H9 (cell line): ENCODE results near the gene CAMTA1. TPM values are rescaled to one million over a fixed set of nuclear protein-coding genes. Genes with fewer than 3 reads are reported as not detected.
A peak's percentile ranks its signal among the peaks of the same experiment; 100 is the strongest.

Source experiments
- DNase-seq: peaks from one replicate; pipeline ENCODE4 v3.0.0-alpha.2; 2017
- H2AFZ ChIP-seq: one replicate; pipeline ENCODE4 v1.6.1; 2013; ENCODE audit warnings: mild to moderate bottlenecking, low read length, control low read depth, moderate library complexity
- H2AK5ac ChIP-seq: 2 replicates; pipeline ENCODE4 v1.6.1; 2013; ENCODE audit warnings: low read length, control low read depth, mixed read lengths; ENCODE audit not compliant: insufficient read length
- H2BK120ac ChIP-seq: one replicate; pipeline ENCODE4 v1.6.1; 2013; ENCODE audit warnings: low read depth, mild to moderate bottlenecking, low read length, control low read depth, inconsistent platforms; ENCODE audit not compliant: poor library complexity, severe bottlenecking
- H2BK12ac ChIP-seq: 2 replicates; pipeline ENCODE4 v1.6.1; 2013; ENCODE audit warnings: low read length, control low read depth, mixed read lengths, low read depth; ENCODE audit not compliant: insufficient read length
- H2BK15ac ChIP-seq: 2 replicates; pipeline ENCODE4 v1.6.1; 2013; ENCODE audit warnings: low read depth, low read length, control low read depth
- H2BK20ac ChIP-seq: one replicate; pipeline ENCODE4 v1.6.1; 2013; ENCODE audit warnings: low read depth, mild to moderate bottlenecking, low read length, control low read depth, inconsistent platforms; ENCODE audit not compliant: poor library complexity, severe bottlenecking
- H2BK5ac ChIP-seq: 2 replicates; pipeline ENCODE4 v1.6.1; 2013; ENCODE audit warnings: low read length, control low read depth, mixed read lengths; ENCODE audit not compliant: insufficient read length
- H3K14ac ChIP-seq: 2 replicates; pipeline ENCODE4 v1.6.1; 2013; ENCODE audit warnings: low read length, control low read depth; ENCODE audit not compliant: insufficient read depth
- H3K18ac ChIP-seq: 2 replicates; pipeline ENCODE4 v1.6.1; 2013; ENCODE audit warnings: low read depth, mild to moderate bottlenecking, mixed read lengths, low read length, control low read depth; ENCODE audit not compliant: insufficient read length
- H3K23ac ChIP-seq: 2 replicates; pipeline ENCODE4 v1.6.1; 2013; ENCODE audit warnings: low read length, control low read depth, mixed read lengths, low read depth; ENCODE audit not compliant: insufficient read length
- H3K23me2 ChIP-seq: 2 replicates; pipeline ENCODE4 v1.6.1; 2013; ENCODE audit warnings: low read depth, mild to moderate bottlenecking, mixed read lengths, low read length, control low read depth; ENCODE audit not compliant: insufficient read length, poor library complexity, severe bottlenecking
- H3K27ac ChIP-seq: 2 replicates; pipeline ENCODE4 v1.5.1; 2013; ENCODE audit warnings: low read length, control low read depth, mixed read lengths, low read depth; ENCODE audit not compliant: insufficient read length
- H3K27me3 ChIP-seq: 2 replicates; pipeline ENCODE4 v1.6.1; 2013; ENCODE audit warnings: low read length, control low read depth, inconsistent platforms; ENCODE audit not compliant: insufficient read depth
- H3K4ac ChIP-seq: 2 replicates; pipeline ENCODE4 v1.6.1; 2013; ENCODE audit warnings: low read depth, mild to moderate bottlenecking, control low read depth, inconsistent platforms, low read length, moderate library complexity
- H3K4me1 ChIP-seq: 2 replicates; pipeline ENCODE4 v1.6.1; 2013; ENCODE audit warnings: low read length, control low read depth, inconsistent platforms; ENCODE audit not compliant: insufficient read depth
- H3K4me2 ChIP-seq: 2 replicates; pipeline ENCODE4 v1.6.1; 2013; ENCODE audit warnings: low read length, control low read depth, mixed read lengths; ENCODE audit not compliant: insufficient read length, insufficient read depth
- H3K56ac ChIP-seq: 2 replicates; pipeline ENCODE4 v1.6.1; 2013; ENCODE audit warnings: low read depth, mild to moderate bottlenecking, mixed read lengths, low read length, control low read depth; ENCODE audit not compliant: insufficient read length
- H3K79me1 ChIP-seq: 2 replicates; pipeline ENCODE4 v1.6.1; 2013; ENCODE audit warnings: low read depth, mild to moderate bottlenecking, moderate library complexity, low read length, control low read depth, inconsistent platforms; ENCODE audit not compliant: insufficient read depth, poor library complexity, severe bottlenecking
- H3K79me2 ChIP-seq: 2 replicates; pipeline ENCODE4 v1.6.1; 2013; ENCODE audit warnings: low read length, control low read depth, inconsistent platforms; ENCODE audit not compliant: insufficient read depth
- H3K9ac ChIP-seq: 2 replicates; pipeline ENCODE4 v1.6.1; 2013; ENCODE audit warnings: low read length, control low read depth, mixed read lengths; ENCODE audit not compliant: insufficient read length; ENCODE audit errors: extremely low read depth
- H3K9me3 ChIP-seq: one replicate; pipeline ENCODE4 v1.6.1; 2013; ENCODE audit warnings: low read depth, low read length, inconsistent platforms; ENCODE audit not compliant: control insufficient read depth
- H3T11ph ChIP-seq: one replicate; pipeline ENCODE4 v1.6.1; 2013; ENCODE audit warnings: mild to moderate bottlenecking, low read length, control low read depth, inconsistent platforms
- H4K20me1 ChIP-seq: one replicate; pipeline ENCODE4 v1.6.1; 2013; ENCODE audit not compliant: control insufficient read depth, insufficient read length, insufficient read depth
- H4K5ac ChIP-seq: 2 replicates; pipeline ENCODE4 v1.6.1; 2013; ENCODE audit warnings: low read depth, mild to moderate bottlenecking, mixed read lengths, low read length, control low read depth; ENCODE audit not compliant: insufficient read length
- H4K8ac ChIP-seq: replicated peaks from 2 replicates; pipeline ENCODE4 v1.6.1; 2013; ENCODE audit warnings: low read length, control low read depth, mixed read lengths, low read depth; ENCODE audit not compliant: insufficient read length
- H4K91ac ChIP-seq: 2 replicates; pipeline ENCODE4 v1.6.1; 2013; ENCODE audit warnings: low read depth, mild to moderate bottlenecking, moderate library complexity, mixed read lengths, low read length, control low read depth; ENCODE audit not compliant: insufficient read length
- H3K27ac Mint-ChIP-seq, 3 experiments: 2 replicates in 2 of 3; 3 replicates in 1 of 3; pipeline ENCODE4 v1.8.0; 2020 to 2021; ENCODE audit warnings: mixed read lengths in 3 of 3, mild to moderate bottlenecking in 1 of 3, moderate library complexity in 1 of 3
- H3K27me3 Mint-ChIP-seq: 2 replicates; pipeline ENCODE4 v1.8.0; 2021; ENCODE audit warnings: low read depth, mild to moderate bottlenecking, moderate library complexity, mixed read lengths
- H3K36me3 Mint-ChIP-seq, 3 experiments: 2 replicates in 2 of 3; 3 replicates in 1 of 3; pipeline ENCODE4 v1.8.0; 2020 to 2021; ENCODE audit warnings: low read depth in 3 of 3, mixed read lengths in 3 of 3; ENCODE audit not compliant: insufficient read depth in 1 of 3
- H3K4me1 Mint-ChIP-seq, 2 experiments: 2 replicates each; pipeline ENCODE4 v1.8.0; 2020; ENCODE audit warnings: mixed read lengths in 2 of 2
- H3K4me3 Mint-ChIP-seq, 2 experiments: 2 replicates in 1 of 2; 3 replicates in 1 of 2; pipeline ENCODE4 v1.8.0; 2020 to 2021; ENCODE audit warnings: mild to moderate bottlenecking in 2 of 2, mixed read lengths in 2 of 2, moderate library complexity in 1 of 2
- H3K9me3 Mint-ChIP-seq, 2 experiments: 2 replicates in 1 of 2; 3 replicates in 1 of 2; pipeline ENCODE4 v1.8.0; 2020; ENCODE audit warnings: mild to moderate bottlenecking in 2 of 2, mixed read lengths in 2 of 2, moderate library complexity in 1 of 2
- CTCF ChIP-seq: fragments of 200-600 bp; sonication (generic); conservative IDR thresholded peaks from 3 replicates; pipeline ENCODE4 v1.8.0; 2021; ENCODE audit warnings: antibody characterized with exemption, mild to moderate bottlenecking
- WGBS: extraction: QIAGEN DNeasy Blood & Tissue Kit; methylation state at CpG from one replicate; pipeline ENCODE4 v1.1.7; 2013; ENCODE audit warnings: missing lambda C conversion rate, low lambda C conversion rate, mixed read lengths; ENCODE audit not compliant: insufficient read length; ENCODE audit errors: extremely low coverage; 5-methylcytosine and 5-hydroxymethylcytosine counted together
- total RNA-seq: library from RNA; stranded (reverse); gene quantifications from 2 replicates; pipeline ENCODE4 v1.2.1, GENCODE V29; 2021

CAMTA1 gene
- total RNA-seq, 1 experiment from 2014 or later, result 115 TPM

DNA sequence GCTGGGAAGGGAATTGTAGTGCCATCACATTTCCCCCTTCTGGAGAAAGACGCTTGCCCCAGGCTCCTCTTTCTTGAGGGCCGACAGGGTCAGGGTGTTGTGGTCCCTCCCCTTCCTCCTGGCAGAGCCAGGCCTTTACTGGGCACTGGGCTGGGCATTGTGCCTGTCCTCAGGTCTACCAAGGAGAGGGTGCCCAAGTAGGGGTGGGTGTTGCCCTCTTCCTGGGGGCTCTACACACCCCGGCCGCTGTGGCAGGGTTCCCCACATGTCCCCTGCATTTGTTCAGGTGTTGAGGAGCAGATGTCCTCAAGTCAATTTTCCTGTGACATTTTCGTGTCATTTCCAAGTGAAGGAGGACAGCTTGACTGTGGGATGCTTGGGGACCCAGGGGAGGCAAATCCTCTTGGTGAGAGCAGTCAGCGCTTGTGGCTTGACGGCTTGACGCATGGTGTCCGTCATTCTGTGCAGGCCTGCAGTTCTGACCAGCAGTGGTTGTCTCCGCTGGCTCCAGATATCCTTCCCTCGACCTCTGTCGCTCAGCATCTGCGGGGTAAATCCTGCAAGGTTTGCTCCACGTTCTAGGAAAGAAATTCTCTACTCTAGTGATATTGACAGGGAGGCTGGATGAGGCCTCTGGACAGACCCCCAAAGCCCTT is 804.0 kb downstream of the CAMTA1 start:
- no peak overlapping the region for H2AFZ ChIP-seq
- H4K20me1 ChIP-seq, result no peaks in the 10 kb centered on the region
- H3K4me2 ChIP-seq, result no peak overlapping the region
- H3K79me2 ChIP-seq, result no peaks in the 10 kb centered on the region
- H3K23me2 ChIP-seq, result no peaks in the 10 kb centered on the region
- no peak overlapping the region for H3T11ph ChIP-seq
- no CpG with 5 or more reads among the region's 14 CpGs for WGBS
- H2BK20ac ChIP-seq, result no peak overlapping the region
- no peaks in the 10 kb centered on the region for H3K36me3 Mint-ChIP-seq
- H2BK5ac ChIP-seq, result no peak overlapping the region
- H3K23ac ChIP-seq, result no peak overlapping the region
- H3K9me3 Mint-ChIP-seq, result no peaks in the 10 kb centered on the region
- TF ChIP-seq CTCF, result no peak
- H4K8ac ChIP-seq, result no peak overlapping the region
- H3K27ac ChIP-seq, result no peak overlapping the region
- no peak overlapping the region for H2BK15ac ChIP-seq
- H4K5ac ChIP-seq, result no peak overlapping the region
- DNase-seq, result no peak
- no peaks in the 10 kb centered on the region for H3K27me3 Mint-ChIP-seq
- no peaks in the 10 kb centered on the region for H3K79me1 ChIP-seq
- H3K9ac ChIP-seq, result no peak overlapping the region
- no peak overlapping the region for H3K14ac ChIP-seq
- no peaks in the 10 kb centered on the region for H3K4me1 ChIP-seq
- no peak overlapping the region for H4K91ac ChIP-seq
- H2BK12ac ChIP-seq, result no peak overlapping the region
- H2BK120ac ChIP-seq, result no peak overlapping the region
- no peaks in the 10 kb centered on the region for H3K9me3 ChIP-seq
- H2AK5ac ChIP-seq, result no peak overlapping the region
- H3K18ac ChIP-seq, result no peak overlapping the region
- H3K4me3 Mint-ChIP-seq, result no peak overlapping the region
- H3K4me1 Mint-ChIP-seq, result peaks cover under 1 to 8% of the 10 kb centered on the region in 2 experiments; a peak in 2 of 4 replicates
- H3K4ac ChIP-seq, result no peak overlapping the region
- no peaks in the 10 kb centered on the region for H3K27me3 ChIP-seq
- H3K27ac Mint-ChIP-seq, result peak overlapping the region in 1 of 3 experiments; percentile 52; a peak in 1 of 7 replicates
- H3K56ac ChIP-seq, result no peak overlapping the region
